ENCODE results near the gene FCRL5. TPM values are rescaled to one million over a fixed set of nuclear protein-coding genes. Genes with fewer than 3 reads are reported as not detected.
"Not testable (repeated sequence)": the region's sequence is repeated elsewhere in the genome, so short reads cannot be mapped to it uniquely, and the experiment has no call there.

Gene FCRL5
- 0.10 TPM for total RNA-seq

GRCh38 chr1:157551694-157552693 is at the start of gene FCRL5:
TSS of gene FCRL5 (minus strand) at chr1:157552515. CDS start at chr1:157552362, 153 bp downstream.
- DNase-seq: no peak

GRCh38 chr1:157600236-157600635 is 47.9 kb upstream of the FCRL5 start:
- DNase-seq: no peak

- no peak for DNase-seq
These were observed 45.8 kb upstream of the FCRL5 start, which contains the start of gene FCRL4 for GRCh38 chr1:157597959-157598667. TSS of gene FCRL4 (minus strand) at chr1:157598085. CDS start at chr1:157597944, 141 bp downstream.

GRCh38 chr1:157596384-157596783 is 44.1 kb upstream of the FCRL5 start:
- no peak for DNase-seq

GRCh38 chr1:157595356-157595755 is 43.0 kb upstream of the FCRL5 start:
- no peak for DNase-seq

GRCh38 chr1:157585984-157586383 is 33.7 kb upstream of the FCRL5 start:
- DNase-seq: no peak

GRCh38 chr1:157584503-157584902 is 32.2 kb upstream of the FCRL5 start:
- DNase-seq: no peak

GRCh38 chr1:157580828-157581210 is 28.5 kb upstream of the FCRL5 start:
- DNase-seq: no peak

- DNase-seq: peak; percentile 79
These were observed 28.0 kb upstream of the FCRL5 start for GRCh38 chr1:157580179-157580827.

GRCh38 chr1:157577420-157577819 is 25.1 kb upstream of the FCRL5 start:
- DNase-seq: no peak

- no peak for DNase-seq
These were observed 23.4 kb upstream of the FCRL5 start for GRCh38 chr1:157575744-157576143.

- no peak for DNase-seq
These were observed 22.5 kb upstream of the FCRL5 start for GRCh38 chr1:157574836-157575235.

- no peak for DNase-seq
These were observed 14.4 kb upstream of the FCRL5 start for GRCh38 chr1:157566484-157567300.

- no peak for DNase-seq
These were observed 10.2 kb upstream of the FCRL5 start for GRCh38 chr1:157562515-157562914.

GRCh38 chr1:157558119-157558518 is 5.8 kb upstream of the FCRL5 start:
- no peak for DNase-seq

- not testable (repeated sequence) for DNase-seq
These were observed 4.2 kb downstream of the FCRL5 start for GRCh38 chr1:157548081-157548480.

- peak; percentile 46 for DNase-seq
These were observed 9.6 kb downstream of the FCRL5 start for GRCh38 chr1:157542676-157543075.

- no peak for DNase-seq
These were observed 11.5 kb downstream of the FCRL5 start for GRCh38 chr1:157540852-157541251.

GRCh38 chr1:157540160-157540748 is 12.1 kb downstream of the FCRL5 start:
- no peak for DNase-seq

GRCh38 chr1:157539568-157539967 is 12.7 kb downstream of the FCRL5 start:
- DNase-seq: no peak

- DNase-seq: no peak
These were observed 19.7 kb downstream of the FCRL5 start for GRCh38 chr1:157532569-157532968.
